Neutrophil (primary cell): Measurements from ENCODE around the gene HSD17B14.
A peak's percentile ranks its signal among the peaks of the same experiment; 100 is the strongest.

Experiments used
- H3K27ac ChIP-seq: fragments of 200-600 bp; sonication (generic); 2 replicates; pipeline ENCODE4 v1.5.1; 2016; ENCODE audit warnings: mild to moderate bottlenecking, moderate library complexity
- H3K27me3 ChIP-seq: fragments of 200-600 bp; sonication (generic); 2 replicates; pipeline ENCODE4 v1.6.0; 2016; ENCODE audit warnings: mild to moderate bottlenecking
- H3K36me3 ChIP-seq: fragments of 200-600 bp; sonication (generic); 2 replicates; pipeline ENCODE4 v1.5.1; 2017
- H3K4me1 ChIP-seq, 2 experiments: fragments of 200-600 bp in 1 of 2; sonication (generic) in 1 of 2; 1 replicate in 1 of 2; 2 replicates in 1 of 2; pipeline versions ENCODE4 v1.5.1 to v1.6.1; 2013 to 2016; ENCODE audit warnings: low read depth in 1 of 2, low read length in 1 of 2, mild to moderate bottlenecking in 1 of 2, moderate library complexity in 1 of 2; ENCODE audit not compliant: control insufficient read depth in 1 of 2, insufficient read depth in 1 of 2
- H3K4me3 ChIP-seq, 2 experiments: fragments of 200-600 bp in 1 of 2; sonication (generic) in 1 of 2; 1 replicate in 1 of 2; 2 replicates in 1 of 2; pipeline ENCODE4 v1.5.1; 2013 to 2016; ENCODE audit warnings: low read depth in 1 of 2, low read length in 1 of 2, mild to moderate bottlenecking in 1 of 2, moderate library complexity in 1 of 2
- H3K9me3 ChIP-seq: fragments of 200-600 bp; sonication (generic); 2 replicates; pipeline ENCODE4 v1.5.1; 2016
- CTCF ChIP-seq: fragments of 200-600 bp; sonication (generic); IDR thresholded peaks from 2 replicates; pipeline ENCODE4 v1.5.1; 2016; ENCODE audit warnings: antibody characterized with exemption

HSD17B14 gene

GRCh38 chr19:48859711-48860572 lies 23.7 kb upstream of the HSD17B14 start:
- Histone ChIP-seq H3K27ac (no peak overlapping the region), H3K36me3 (no peaks in the 10 kb centered on the region)
- TF ChIP-seq CTCF, result no peak

GRCh38 chr19:48858984-48859710 lies 22.9 kb upstream of the HSD17B14 start:
- Histone ChIP-seq H3K9me3 (no peaks in the 10 kb centered on the region), H3K27me3 (peaks cover 4% of the 10 kb centered on the region), H3K4me1 (peaks cover 4 to 10% of the 10 kb centered on the region in 2 experiments), H3K27ac (no peak overlapping the region), H3K36me3 (no peaks in the 10 kb centered on the region), H3K4me3 (peak overlapping the region; percentile 38 to 49)
- no peak for TF ChIP-seq CTCF

More at GRCh38 chr19:48859711-48860572, 23.7 kb upstream of the HSD17B14 start:
- Histone ChIP-seq H3K4me3 (peak overlapping the region; percentile 38 to 49), H3K27me3 (peaks cover 4% of the 10 kb centered on the region), H3K9me3 (no peaks in the 10 kb centered on the region), H3K4me1 (peaks cover 4 to 10% of the 10 kb centered on the region in 2 experiments)

GRCh38 chr19:48856921-48857320 lies 20.6 kb upstream of the HSD17B14 start:
- TF ChIP-seq CTCF, result no peak
- Histone ChIP-seq H3K27me3 (peaks cover 4% of the 10 kb centered on the region), H3K4me1 (peaks cover 4 to 10% of the 10 kb centered on the region in 2 experiments), H3K27ac (no peak overlapping the region), H3K4me3 (no peak overlapping the region), H3K9me3 (no peaks in the 10 kb centered on the region), H3K36me3 (no peaks in the 10 kb centered on the region)

GRCh38 chr19:48854103-48854502 lies 17.8 kb upstream of the HSD17B14 start:
- no peak overlapping the region for H3K27ac ChIP-seq
- H3K27me3 ChIP-seq, result peaks cover 1% of the 10 kb centered on the region
- no peaks in the 10 kb centered on the region for H3K9me3 ChIP-seq
- TF ChIP-seq CTCF, result no peak
- H3K4me1 ChIP-seq, result peaks cover 2 to 5% of the 10 kb centered on the region in 2 experiments
- H3K4me3 ChIP-seq, result no peak overlapping the region
- no peaks in the 10 kb centered on the region for H3K36me3 ChIP-seq

- TF ChIP-seq CTCF, result no peak
These were observed 17.2 kb upstream of the HSD17B14 start for GRCh38 chr19:48853483-48853882.

More at GRCh38 chr19:48853483-48853882, 17.2 kb upstream of the HSD17B14 start:
- H3K27me3 ChIP-seq, result no peaks in the 10 kb centered on the region
- no peak overlapping the region for H3K27ac ChIP-seq
- no peaks in the 10 kb centered on the region for H3K36me3 ChIP-seq
- H3K9me3 ChIP-seq, result no peaks in the 10 kb centered on the region
- H3K4me3 ChIP-seq, result no peak overlapping the region
- no peaks in the 10 kb centered on the region for H3K4me1 ChIP-seq
